Measurements from ENCODE around the gene MLXIP. TPM values are rescaled to one million over a fixed set of nuclear protein-coding genes. Genes with fewer than 3 reads are reported as not detected.

MLXIP gene
- total RNA-seq, 1 experiment from 2014 or later = 32.4 TPM

- Histone ChIP-seq H3K18ac (ENCODE audit: insufficient read length, low read depth, low read length) (no peak overlapping the region), H3K23me2 (ENCODE audit: insufficient read length, low read depth, low read length, poor library complexity, severe bottlenecking) (no peaks in the 10 kb centered on the region), H3K4me2 (ENCODE audit: insufficient read depth, insufficient read length, low read length) (no peak overlapping the region), H2BK120ac (ENCODE audit: low read depth, low read length, poor library complexity, severe bottlenecking) (no peak overlapping the region), H2BK15ac (ENCODE audit: low read depth, low read length) (no peak overlapping the region), H3K27ac (ENCODE audit: insufficient read length, low read depth, low read length) (no peak overlapping the region), H4K20me1 (ENCODE audit: control insufficient read depth, insufficient read depth, insufficient read length) (no peaks in the 10 kb centered on the region), H3K23ac (ENCODE audit: insufficient read length, low read depth, low read length) (no peak overlapping the region), H3K79me1 (ENCODE audit: insufficient read depth, low read depth, low read length, poor library complexity, severe bottlenecking) (no peaks in the 10 kb centered on the region), H4K91ac (ENCODE audit: insufficient read length, low read depth, low read length) (no peak overlapping the region), H3K56ac (ENCODE audit: insufficient read length, low read depth, low read length) (no peak overlapping the region), H2BK12ac (ENCODE audit: insufficient read length, low read depth, low read length) (no peak overlapping the region), H3K9me3 (ENCODE audit: control insufficient read depth, low read depth, low read length) (no peaks in the 10 kb centered on the region), H4K5ac (ENCODE audit: insufficient read length, low read depth, low read length) (no peak overlapping the region), H3T11ph (ENCODE audit: low read length) (no peak overlapping the region), H2AK5ac (ENCODE audit: insufficient read length, low read length) (no peak overlapping the region), H3K9ac (ENCODE audit: extremely low read depth, insufficient read length, low read length) (no peak overlapping the region), H3K27me3 (ENCODE audit: insufficient read depth, low read length) (no peaks in the 10 kb centered on the region), H3K14ac (ENCODE audit: insufficient read depth, low read length) (no peak overlapping the region), H3K79me2 (ENCODE audit: insufficient read depth, low read length) (no peaks in the 10 kb centered on the region), H2BK20ac (ENCODE audit: low read depth, low read length, poor library complexity, severe bottlenecking) (no peak overlapping the region), H2BK5ac (ENCODE audit: insufficient read length, low read length) (no peak overlapping the region), H3K4ac (ENCODE audit: low read depth, low read length) (no peak overlapping the region), H3K4me1 (ENCODE audit: insufficient read depth, low read length) (no peaks in the 10 kb centered on the region), H2AFZ (ENCODE audit: low read length) (no peak overlapping the region), H4K8ac (replicated peaks; ENCODE audit: insufficient read length, low read depth, low read length) (no peak overlapping the region)
- DNase-seq = no peak
- no peaks in the 10 kb centered on the region; a peak in 1 of 5 replicates for H3K9me3 Mint-ChIP-seq
- H3K27ac Mint-ChIP-seq = peak overlapping the region in 1 of 3 experiments; percentile 80; a peak in 1 of 7 replicates
- no peaks in the 10 kb centered on the region; the same call in 1 of the 2 replicates for H3K27me3 Mint-ChIP-seq (ENCODE audit: low read depth)
- H3K4me1 Mint-ChIP-seq = peaks cover 0 to 4% of the 10 kb centered on the region in 2 experiments; a peak in 2 of 4 replicates
- H3K36me3 Mint-ChIP-seq (ENCODE audit: insufficient read depth in 1 of 3, low read depth in 3 of 3) = peaks cover 16 to 71% (median 64%) of the 10 kb centered on the region in 3 experiments; a peak in 6 of 7 replicates
- no peak for TF ChIP-seq CTCF (conservative IDR thresholded peaks at IDR 0.05)
- H3K4me3 Mint-ChIP-seq = no peak overlapping the region
- no CpG with 5 or more reads among the region's 11 CpGs for WGBS (ENCODE audit: extremely low coverage, insufficient read length, low lambda C conversion rate)
Observed at GRCh38 chr12:122057007-122057735, 21.4 kb upstream of the MLXIP start.

Data from H9 (cell line).